Measurements from ENCODE around the gene TRAM2. TPM values are rescaled to one million over a fixed set of nuclear protein-coding genes. Genes with fewer than 3 reads are reported as not detected.

Gene TRAM2
- total RNA-seq, 1 experiment from 2014 or later = 21.3 TPM

GRCh38 chr6:52524918-52525317 lies 51.9 kb downstream of the TRAM2 start (continued):
- TF ChIP-seq CTCF (IDR thresholded peaks at IDR 0.05 in 2 of 3, conservative IDR thresholded peaks at IDR 0.05 in 1 of 3; ENCODE audit: borderline replicate concordance in 1 of 3, insufficient read depth in 1 of 3, low read depth in 2 of 3, low read length in 2 of 3) (no peak), RAD21 (IDR thresholded peaks at IDR 0.05; ENCODE audit: low read depth) (no peak), JUND (IDR thresholded peaks at IDR 0.05) (no peak), POLR2A (IDR thresholded peaks at IDR 0.05; ENCODE audit: borderline replicate concordance, extremely low read depth, insufficient read depth, insufficient read length) (no peak), SRF (IDR thresholded peaks at IDR 0.05; ENCODE audit: low read depth) (no peak), SP1 (IDR thresholded peaks at IDR 0.05; ENCODE audit: low read depth) (no peak), EGR1 (IDR thresholded peaks at IDR 0.05; ENCODE audit: low read depth) (no peak), EZH2 (IDR thresholded peaks at IDR 0.05) (no peak), EZH2phosphoT487 (IDR thresholded peaks at IDR 0.05; ENCODE audit: borderline replicate concordance) (no peak), FOSL1 (IDR thresholded peaks at IDR 0.05; ENCODE audit: low read depth) (no peak), SIN3A (IDR thresholded peaks at IDR 0.05; ENCODE audit: low read depth) (no peak), ATF3 (IDR thresholded peaks at IDR 0.05) (no peak), YY1 (IDR thresholded peaks at IDR 0.05; ENCODE audit: extremely low read depth, insufficient replicate concordance, low read depth, low read length) (no peak), CEBPB (IDR thresholded peaks at IDR 0.05; ENCODE audit: low read depth) (no peak), TCF7L2 (IDR thresholded peaks at IDR 0.05; ENCODE audit: borderline replicate concordance, extremely low read depth, insufficient read depth, insufficient read length) (no peak)
